ENCODE data around the gene NUMB.

DNA sequence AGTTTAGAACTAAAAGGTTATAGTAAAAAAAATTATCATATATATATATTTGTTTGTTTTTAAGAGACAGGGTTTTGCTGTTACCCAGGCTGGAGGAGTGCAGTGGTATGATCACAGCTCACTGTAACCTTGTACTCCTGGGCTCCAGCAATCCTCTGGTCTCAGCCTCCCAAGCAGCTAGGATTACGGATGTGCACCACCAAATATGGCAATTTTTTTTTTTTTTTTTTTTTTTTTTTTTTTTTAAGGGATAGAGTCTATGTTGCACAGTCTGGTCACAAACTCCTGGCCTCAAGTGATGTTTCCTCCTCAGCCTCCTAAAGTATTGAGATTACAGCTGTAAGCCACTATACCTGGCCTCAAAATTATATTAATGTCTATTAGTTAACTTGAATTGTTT lies 172.4 kb downstream of the NUMB start:
- TF ChIP-seq, protein P1, sequence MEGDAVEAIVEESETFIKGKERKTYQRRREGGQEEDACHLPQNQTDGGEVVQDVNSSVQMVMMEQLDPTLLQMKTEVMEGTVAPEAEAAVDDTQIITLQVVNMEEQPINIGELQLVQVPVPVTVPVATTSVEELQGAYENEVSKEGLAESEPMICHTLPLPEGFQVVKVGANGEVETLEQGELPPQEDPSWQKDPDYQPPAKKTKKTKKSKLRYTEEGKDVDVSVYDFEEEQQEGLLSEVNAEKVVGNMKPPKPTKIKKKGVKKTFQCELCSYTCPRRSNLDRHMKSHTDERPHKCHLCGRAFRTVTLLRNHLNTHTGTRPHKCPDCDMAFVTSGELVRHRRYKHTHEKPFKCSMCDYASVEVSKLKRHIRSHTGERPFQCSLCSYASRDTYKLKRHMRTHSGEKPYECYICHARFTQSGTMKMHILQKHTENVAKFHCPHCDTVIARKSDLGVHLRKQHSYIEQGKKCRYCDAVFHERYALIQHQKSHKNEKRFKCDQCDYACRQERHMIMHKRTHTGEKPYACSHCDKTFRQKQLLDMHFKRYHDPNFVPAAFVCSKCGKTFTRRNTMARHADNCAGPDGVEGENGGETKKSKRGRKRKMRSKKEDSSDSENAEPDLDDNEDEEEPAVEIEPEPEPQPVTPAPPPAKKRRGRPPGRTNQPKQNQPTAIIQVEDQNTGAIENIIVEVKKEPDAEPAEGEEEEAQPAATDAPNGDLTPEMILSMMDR (IDR thresholded peaks at IDR 0.05): no peak
- no peak for TF ChIP-seq POLR2A (IDR thresholded peaks at IDR 0.05)

Data from adrenal gland (tissue), 5 donors.